ENCODE results near the gene PRUNE2. TPM values are rescaled to one million over a fixed set of nuclear protein-coding genes. Genes with fewer than 3 reads are reported as not detected.
"Not testable (repeated sequence)": the region's sequence is repeated elsewhere in the genome, so short reads cannot be mapped to it uniquely, and the experiment has no call there.

Gene PRUNE2
- total RNA-seq, 6 donors from 2014 or later: 5.6 to 20.4 (median 8.8) TPM

- DNase-seq (no peak), ATAC-seq (ENCODE audit: low FRiP score in 2 of 2) (peak in 1 of 2 donors; percentile 15)
- TF ChIP-seq CTCF (IDR thresholded peaks at IDR 0.05) (no peak), POLR2A (IDR thresholded peaks at IDR 0.05) (no peak), EP300 (IDR thresholded peaks at IDR 0.05) (no peak), POLR2AphosphoS5 (IDR thresholded peaks at IDR 0.05) (no peak)
- no peak overlapping the region for H3K4me3 ChIP-seq
- 71 to 73% methylated on average over 3 of the region's 3 CpGs for WGBS, 2 donors
- no peaks in the 10 kb centered on the region for H3K27me3 ChIP-seq
- no peaks in the 10 kb centered on the region for H3K36me3 ChIP-seq
- H3K9me3 ChIP-seq: peaks cover 0 to 4% (median 0%) of the 10 kb centered on the region in 4 donors
- H3K4me1 ChIP-seq: no peaks in the 10 kb centered on the region
- H3K27ac ChIP-seq: no peak overlapping the region
Measured at GRCh38 chr9:76744336-76744735, 161.6 kb downstream of the PRUNE2 start.

- WGBS, 2 donors: 38 to 42% methylated on average over 3 of the region's 3 CpGs
- Histone ChIP-seq H3K9me3 (peaks cover 0 to 4% (median 0%) of the 10 kb centered on the region in 4 donors), H3K27me3 (no peaks in the 10 kb centered on the region), H3K27ac (no peak overlapping the region), H3K36me3 (no peaks in the 10 kb centered on the region), H3K4me3 (no peak overlapping the region), H3K4me1 (no peaks in the 10 kb centered on the region)
- TF ChIP-seq POLR2AphosphoS5 (IDR thresholded peaks at IDR 0.05) (no peak), CTCF (IDR thresholded peaks at IDR 0.05) (no peak), EP300 (IDR thresholded peaks at IDR 0.05) (no peak), POLR2A (IDR thresholded peaks at IDR 0.05) (no peak)
- DNase-seq: no peak
- no peak for ATAC-seq (ENCODE audit: low FRiP score in 2 of 2)
Measured at GRCh38 chr9:76743931-76744330, 162.0 kb downstream of the PRUNE2 start.

GRCh38 chr9:76742890-76743289, 163.0 kb downstream of the PRUNE2 start:
- ATAC-seq (ENCODE audit: low FRiP score in 2 of 2); H3K4me1 ChIP-seq; DNase-seq; H3K27me3 ChIP-seq; H3K27ac ChIP-seq; H3K36me3 ChIP-seq; H3K9me3 ChIP-seq; H3K4me3 ChIP-seq: not testable (repeated sequence)
- WGBS, 2 donors: 79 to 85% methylated on average over 4 of the region's 4 CpGs

DNA sequence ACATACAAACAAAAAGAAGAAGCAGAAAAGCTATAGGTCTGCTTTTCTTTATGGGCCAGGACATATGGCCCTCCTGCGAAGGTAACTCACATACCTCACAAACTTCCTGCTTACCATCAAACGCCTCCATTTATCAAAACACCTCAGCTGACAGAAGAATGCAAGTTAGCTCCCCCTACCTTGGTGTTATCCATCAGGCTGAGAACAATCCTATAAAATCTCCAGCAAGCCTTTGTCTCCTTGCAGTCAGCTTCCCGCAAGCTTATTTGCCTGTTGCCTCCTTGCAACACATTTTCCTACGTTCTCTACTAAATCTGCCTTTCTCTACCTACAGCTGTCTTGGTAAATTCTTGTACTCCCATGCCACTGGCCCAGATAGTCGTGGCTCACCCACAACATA, 164.4 kb downstream of the PRUNE2 start:
- H3K9me3 ChIP-seq: peaks cover 0 to 4% (median 0%) of the 10 kb centered on the region in 4 donors
- H3K27me3 ChIP-seq: no peaks in the 10 kb centered on the region
- no peaks in the 10 kb centered on the region for H3K4me1 ChIP-seq
- TF ChIP-seq CTCF (IDR thresholded peaks at IDR 0.05) (no peak), POLR2A (IDR thresholded peaks at IDR 0.05) (no peak), EP300 (IDR thresholded peaks at IDR 0.05) (no peak), POLR2AphosphoS5 (IDR thresholded peaks at IDR 0.05) (no peak)
- no peak overlapping the region for H3K27ac ChIP-seq
- no peaks in the 10 kb centered on the region for H3K36me3 ChIP-seq
- no peak for DNase-seq
- no peak for ATAC-seq (ENCODE audit: low FRiP score in 2 of 2)
- no peak overlapping the region for H3K4me3 ChIP-seq
- 72 to 77% methylated on average over 5 of the region's 5 CpGs for whole genome bisulfite sequencing, 2 donors

- WGBS, 2 donors: 66 to 71% methylated on average over 5 of the region's 5 CpGs
- TF ChIP-seq POLR2A (IDR thresholded peaks at IDR 0.05) (no peak), POLR2AphosphoS5 (IDR thresholded peaks at IDR 0.05) (no peak), CTCF (IDR thresholded peaks at IDR 0.05) (no peak), EP300 (IDR thresholded peaks at IDR 0.05) (no peak)
- Histone ChIP-seq H3K9me3 (no peaks in the 10 kb centered on the region), H3K4me3 (no peak overlapping the region), H3K27me3 (no peaks in the 10 kb centered on the region), H3K4me1 (no peaks in the 10 kb centered on the region), H3K27ac (no peak overlapping the region), H3K36me3 (no peaks in the 10 kb centered on the region)
- ATAC-seq (ENCODE audit: low FRiP score in 2 of 2) (no peak), DNase-seq (no peak)
Measured at GRCh38 chr9:76738402-76738801, 167.5 kb downstream of the PRUNE2 start.

All from upper lobe of left lung (tissue), 6 donors.